Neuronal stem cell (in vitro differentiated cells): ENCODE measurements around the gene ETFBKMT.
"Not testable (repeated sequence)": the region's sequence is repeated elsewhere in the genome, so short reads cannot be mapped to it uniquely, and the experiment has no call there.

Experiments used
- DNase-seq: peaks from one replicate; pipeline ENCODE4 v3.0.0-alpha.2; 2013; ENCODE audit warnings: low spot score
- H2AFZ ChIP-seq: one replicate; pipeline ENCODE4 v1.6.1; 2013; ENCODE audit warnings: mild to moderate bottlenecking, low read length, inconsistent platforms
- H2AK5ac ChIP-seq: 2 replicates; pipeline ENCODE4 v1.6.1; 2013; ENCODE audit warnings: low read depth, mild to moderate bottlenecking, inconsistent platforms, low read length, moderate library complexity, mixed read lengths
- H2BK120ac ChIP-seq: 2 replicates; pipeline ENCODE4 v1.6.1; 2013; ENCODE audit warnings: low read depth, mild to moderate bottlenecking, inconsistent platforms, low read length, moderate library complexity, mixed read lengths
- H2BK12ac ChIP-seq: one replicate; pipeline ENCODE4 v1.6.1; 2013; ENCODE audit warnings: low read length, inconsistent platforms
- H2BK15ac ChIP-seq: 2 replicates; pipeline ENCODE4 v1.6.1; 2013; ENCODE audit warnings: mild to moderate bottlenecking, low read length, inconsistent platforms, mixed read lengths
- H2BK5ac ChIP-seq: one replicate; pipeline ENCODE4 v1.6.1; 2013; ENCODE audit warnings: inconsistent platforms, mild to moderate bottlenecking, low read length, moderate library complexity
- H3K14ac ChIP-seq: one replicate; pipeline ENCODE4 v1.6.1; 2013; ENCODE audit warnings: low read length, inconsistent platforms
- H3K18ac ChIP-seq: 2 replicates; pipeline ENCODE4 v1.6.1; 2013; ENCODE audit warnings: low read length, inconsistent platforms
- H3K23ac ChIP-seq: 2 replicates; pipeline ENCODE4 v1.6.1; 2013; ENCODE audit warnings: low read depth, mild to moderate bottlenecking, mixed read lengths, low read length, inconsistent platforms; ENCODE audit not compliant: poor library complexity
- H3K27ac ChIP-seq: replicated peaks from 3 replicates; pipeline ENCODE4 v1.5.1; 2013; ENCODE audit warnings: low read length, inconsistent platforms
- H3K27me3 ChIP-seq, 3 experiments: 2 replicates each; pipeline ENCODE4 v1.6.1; 2013; ENCODE audit warnings: low read length in 3 of 3, mild to moderate bottlenecking in 2 of 3, inconsistent platforms in 1 of 3, low read depth in 1 of 3, mixed read lengths in 1 of 3, moderate library complexity in 1 of 3; ENCODE audit not compliant: control insufficient read depth in 3 of 3, insufficient read depth in 3 of 3
- H3K36me3 ChIP-seq, 2 donors: replicated peaks in 1 of 2; 2 replicates each; pipeline ENCODE4 v1.6.1; 2013; ENCODE audit warnings: low read length in 2 of 2; ENCODE audit not compliant: control insufficient read depth in 2 of 2, insufficient read depth in 2 of 2
- H3K4ac ChIP-seq: 2 replicates; pipeline ENCODE4 v1.6.1; 2013; ENCODE audit warnings: inconsistent platforms, mild to moderate bottlenecking, low read length, moderate library complexity
- H3K4me1 ChIP-seq, 2 donors: 1 replicate in 1 of 2; 2 replicates in 1 of 2; pipeline ENCODE4 v1.6.1; 2013; ENCODE audit warnings: low read length in 2 of 2, low read depth in 1 of 2; ENCODE audit not compliant: control insufficient read depth in 2 of 2, insufficient read depth in 1 of 2
- H3K4me2 ChIP-seq: one replicate; pipeline ENCODE4 v1.6.1; 2013; ENCODE audit warnings: mild to moderate bottlenecking, low read length, inconsistent platforms; ENCODE audit not compliant: insufficient read depth, poor library complexity, severe bottlenecking
- H3K4me3 ChIP-seq, 2 donors: 2 replicates each; pipeline ENCODE4 v1.5.1; 2013; ENCODE audit warnings: low read length in 2 of 2, mild to moderate bottlenecking in 2 of 2, inconsistent platforms in 1 of 2, moderate library complexity in 1 of 2
- H3K79me1 ChIP-seq: one replicate; pipeline ENCODE4 v1.6.1; 2013; ENCODE audit warnings: low read depth, mild to moderate bottlenecking, inconsistent platforms, low read length, moderate library complexity
- H3K9ac ChIP-seq: one replicate; pipeline ENCODE4 v1.6.1; 2013; ENCODE audit warnings: mild to moderate bottlenecking, low read depth, low read length, inconsistent platforms; ENCODE audit not compliant: poor library complexity
- H3K9me3 ChIP-seq, 2 donors: replicated peaks in 1 of 2; 2 replicates each; pipeline versions ENCODE3 to v1.6.1; 2013; ENCODE audit warnings: low read length in 2 of 2, mild to moderate bottlenecking in 2 of 2, inconsistent platforms in 1 of 2, low read depth in 1 of 2, mixed read lengths in 1 of 2, moderate library complexity in 1 of 2; ENCODE audit not compliant: control insufficient read depth in 2 of 2, insufficient read depth in 1 of 2
- H4K8ac ChIP-seq: one replicate; pipeline ENCODE4 v1.6.1; 2013; ENCODE audit warnings: low read depth, mild to moderate bottlenecking, inconsistent platforms, low read length, moderate library complexity
- H4K91ac ChIP-seq: one replicate; pipeline ENCODE4 v1.6.1; 2013; ENCODE audit warnings: low read length, low read depth, mild to moderate bottlenecking, inconsistent platforms; ENCODE audit not compliant: poor library complexity
- WGBS, 2 donors: extraction: QIAGEN DNeasy Blood & Tissue Kit; methylation state at CpG; one replicate each; pipeline ENCODE4 v1.1.7; 2013; ENCODE audit warnings: missing lambda C conversion rate in 2 of 2, mixed read lengths in 1 of 2; ENCODE audit not compliant: insufficient read length in 2 of 2, insufficient replicate concordance in 1 of 2; ENCODE audit errors: extremely low coverage in 2 of 2; 5-methylcytosine and 5-hydroxymethylcytosine counted together

Gene ETFBKMT

GRCh38 chr12:31702047-31702446 is 42.6 kb downstream of the ETFBKMT start:
- Histone ChIP-seq H2BK12ac (no peak overlapping the region), H3K4ac (no peak overlapping the region), H3K14ac (no peak overlapping the region), H3K4me2 (no peak overlapping the region), H3K4me3 (no peak overlapping the region), H4K91ac (no peak overlapping the region), H3K79me1 (peaks cover 2% of the 10 kb centered on the region), H3K27ac (no peak overlapping the region), H3K9me3 (no peaks in the 10 kb centered on the region), H2BK5ac (no peak overlapping the region), H2BK15ac (no peak overlapping the region), H3K9ac (no peak overlapping the region), H3K4me1 (no peaks in the 10 kb centered on the region), H2AFZ (no peak overlapping the region), H2AK5ac (no peak overlapping the region), H3K18ac (no peak overlapping the region), H4K8ac (no peak overlapping the region), H3K23ac (no peak overlapping the region), H2BK120ac (no peak overlapping the region), H3K27me3 (no peaks in the 10 kb centered on the region), H3K36me3 (peaks cover 0 to 6% of the 10 kb centered on the region in 2 donors)
- DNase-seq: no peak

DNA sequence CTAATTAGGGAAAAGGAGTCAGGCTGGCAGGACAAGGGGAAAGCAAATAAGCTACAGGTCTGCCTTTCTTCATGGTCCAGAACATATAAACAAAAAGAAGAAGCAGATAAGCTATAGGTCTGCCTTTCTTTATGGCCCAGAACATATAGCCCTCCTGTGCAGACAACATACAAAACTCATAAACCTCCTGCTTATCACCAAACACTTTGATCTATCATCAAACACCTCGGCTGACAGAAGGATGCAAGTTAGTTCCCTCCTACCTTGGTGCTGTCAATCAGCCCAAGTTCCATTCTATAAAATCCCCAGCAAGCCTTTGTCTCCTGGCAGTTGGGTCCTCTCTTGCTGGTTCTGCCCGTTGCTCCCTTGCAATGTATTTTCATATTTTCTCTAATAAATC is 46.1 kb downstream of the ETFBKMT start:
- peaks cover 0 to 2% of the 10 kb centered on the region in 2 donors for H3K36me3 ChIP-seq
- no peak overlapping the region for H2AK5ac ChIP-seq
- H3K18ac ChIP-seq: no peak overlapping the region
- H4K91ac ChIP-seq: no peak overlapping the region
- H3K27ac ChIP-seq: no peak overlapping the region
- no peak overlapping the region for H2BK15ac ChIP-seq
- WGBS, 2 donors: no CpG with 5 or more reads among the region's 2 CpGs
- DNase-seq: no peak
- H2AFZ ChIP-seq: no peak overlapping the region
- no peak overlapping the region for H4K8ac ChIP-seq
- no peak overlapping the region for H3K4me3 ChIP-seq
- no peak overlapping the region for H3K4me2 ChIP-seq
- no peak overlapping the region for H2BK12ac ChIP-seq
- no peaks in the 10 kb centered on the region for H3K4me1 ChIP-seq
- H3K4ac ChIP-seq: no peak overlapping the region
- no peak overlapping the region for H2BK120ac ChIP-seq
- H3K9ac ChIP-seq: no peak overlapping the region
- peaks cover 2% of the 10 kb centered on the region for H3K79me1 ChIP-seq
- H3K9me3 ChIP-seq: peaks cover 0 to 2% of the 10 kb centered on the region in 2 donors
- no peak overlapping the region for H2BK5ac ChIP-seq
- H3K23ac ChIP-seq: no peak overlapping the region
- H3K27me3 ChIP-seq: no peaks in the 10 kb centered on the region
- no peak overlapping the region for H3K14ac ChIP-seq

DNA sequence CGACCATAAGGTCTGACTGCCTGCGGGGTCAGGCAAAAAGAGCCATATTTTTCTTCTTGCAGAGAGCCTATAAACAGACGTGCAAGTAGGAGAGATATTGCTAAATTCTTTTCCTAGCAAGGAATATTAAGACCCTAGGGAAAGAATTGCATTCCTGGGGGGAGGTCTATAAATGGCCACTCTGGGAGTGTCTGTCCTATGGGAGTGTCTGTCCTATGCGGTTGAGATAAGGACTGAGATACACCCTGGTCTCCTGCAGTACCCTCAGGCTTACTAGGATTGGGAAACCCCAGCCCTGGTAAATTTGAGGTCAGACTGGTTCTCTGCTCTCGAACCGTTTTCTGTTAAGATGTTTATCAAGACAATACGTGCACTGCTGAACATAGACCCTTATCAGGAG is 48.6 kb downstream of the ETFBKMT start:
- not testable (repeated sequence) for H2AK5ac ChIP-seq, DNase-seq, H3K4ac ChIP-seq, H3K4me2 ChIP-seq, H2BK120ac ChIP-seq, H2BK15ac ChIP-seq, H3K18ac ChIP-seq, H2BK12ac ChIP-seq, H3K79me1 ChIP-seq, H3K9ac ChIP-seq, H3K27ac ChIP-seq, H3K14ac ChIP-seq, H3K27me3 ChIP-seq, H4K91ac ChIP-seq, H3K4me3 ChIP-seq, H3K23ac ChIP-seq, H3K9me3 ChIP-seq, H2AFZ ChIP-seq, H3K4me1 ChIP-seq, H4K8ac ChIP-seq, H3K36me3 ChIP-seq, H2BK5ac ChIP-seq
- WGBS, 2 donors: no CpG with 5 or more reads among the region's 7 CpGs

- H2BK5ac ChIP-seq: no peak overlapping the region
- peaks cover 0 to 2% of the 10 kb centered on the region in 2 donors for H3K36me3 ChIP-seq
- no peak overlapping the region for H3K18ac ChIP-seq
- H3K4me1 ChIP-seq: no peaks in the 10 kb centered on the region
- no peak overlapping the region for H3K4me2 ChIP-seq
- H2AK5ac ChIP-seq: no peak overlapping the region
- H2BK120ac ChIP-seq: no peak overlapping the region
- H3K27ac ChIP-seq: no peak overlapping the region
- H2AFZ ChIP-seq: no peak overlapping the region
- no peak overlapping the region for H4K91ac ChIP-seq
- H3K23ac ChIP-seq: no peak overlapping the region
- H3K4me3 ChIP-seq: no peak overlapping the region
- no peak overlapping the region for H3K4ac ChIP-seq
- DNase-seq: no peak
- peaks cover 0 to 2% of the 10 kb centered on the region in 2 donors for H3K9me3 ChIP-seq
- H2BK12ac ChIP-seq: no peak overlapping the region
- H3K27me3 ChIP-seq: no peaks in the 10 kb centered on the region
- no peak overlapping the region for H2BK15ac ChIP-seq
- no peak overlapping the region for H3K9ac ChIP-seq
- no peaks in the 10 kb centered on the region for H3K79me1 ChIP-seq
- H4K8ac ChIP-seq: no peak overlapping the region
- WGBS, 2 donors: no CpG with 5 or more reads among the region's 3 CpGs
- H3K14ac ChIP-seq: no peak overlapping the region
These were observed 50.7 kb downstream of the ETFBKMT start for GRCh38 chr12:31710021-31710818.
